CD4-positive, CD25-positive, alpha-beta regulatory T cell (primary cell): ENCODE measurements around the gene NHSL2. TPM values are rescaled to one million over a fixed set of nuclear protein-coding genes. Genes with fewer than 3 reads are reported as not detected.
"Not testable (repeated sequence)": the region's sequence is repeated elsewhere in the genome, so short reads cannot be mapped to it uniquely, and the experiment has no call there.

ENCODE experiments used
- ATAC-seq, 2 donors: fragments of 150-1000 bp; cut with Tn5 transposase; one replicate each; pipeline ENCODE4 v1.10.0; 2021; ENCODE audit warnings: low read depth in 2 of 2, moderate number of reproducible peaks in 2 of 2, moderate library complexity in 1 of 2
- DNase-seq, 3 donors: peaks; one replicate each; pipeline versions ENCODE4 v3.0.0 to v3.0.0-alpha.2; 2012 to 2022; ENCODE audit warnings: mixed read lengths in 1 of 3
- H3K27ac ChIP-seq: one replicate; pipeline ENCODE4 v1.7.0; 2013; ENCODE audit warnings: mild to moderate bottlenecking, low read length; ENCODE audit not compliant: insufficient read depth, poor library complexity, severe bottlenecking
- H3K27me3 ChIP-seq: one replicate; pipeline ENCODE4 v1.7.0; 2013; ENCODE audit warnings: low read length; ENCODE audit not compliant: control insufficient read depth, insufficient read depth
- H3K36me3 ChIP-seq: one replicate; pipeline ENCODE4 v1.7.0; 2013; ENCODE audit warnings: mild to moderate bottlenecking, low read length, moderate library complexity; ENCODE audit not compliant: control insufficient read depth, insufficient read depth
- H3K4me1 ChIP-seq: 2 replicates; pipeline ENCODE4 v1.7.0; 2013; ENCODE audit warnings: mild to moderate bottlenecking, low read length; ENCODE audit not compliant: insufficient read depth, control insufficient read depth, poor library complexity, severe bottlenecking
- H3K4me3 ChIP-seq: one replicate; pipeline ENCODE4 v1.7.0; 2013; ENCODE audit warnings: low read depth, mild to moderate bottlenecking, low read length, moderate library complexity
- H3K9me3 ChIP-seq, 2 experiments: 1 replicate in 1 of 2; 2 replicates in 1 of 2; pipeline ENCODE4 v1.7.0; 2013; ENCODE audit warnings: low read length in 2 of 2, mild to moderate bottlenecking in 1 of 2, moderate library complexity in 1 of 2; ENCODE audit not compliant: control insufficient read depth in 2 of 2
- H3K27ac Mint-ChIP-seq, 3 donors: one replicate each; pipeline ENCODE4 v1.8.0; 2020 to 2022; ENCODE audit warnings: mild to moderate bottlenecking in 3 of 3, mixed read lengths in 3 of 3, moderate library complexity in 2 of 3
- H3K27me3 Mint-ChIP-seq: one replicate; pipeline ENCODE4 v1.8.0; 2022; ENCODE audit warnings: mild to moderate bottlenecking, mixed read lengths
- H3K36me3 Mint-ChIP-seq: one replicate; pipeline ENCODE4 v1.8.0; 2020; ENCODE audit warnings: mixed read lengths
- H3K4me1 Mint-ChIP-seq, 4 donors: one replicate each; pipeline ENCODE4 v1.8.0; 2020 to 2022; ENCODE audit warnings: mixed read lengths in 4 of 4, mild to moderate bottlenecking in 1 of 4
- H3K4me3 Mint-ChIP-seq, 4 donors: one replicate each; pipeline ENCODE4 v1.8.0; 2020 to 2022; ENCODE audit warnings: mild to moderate bottlenecking in 4 of 4, mixed read lengths in 4 of 4, moderate library complexity in 3 of 4
- H3K9me3 Mint-ChIP-seq, 7 donors: one replicate each; pipeline ENCODE4 v1.8.0; 2020 to 2022; ENCODE audit warnings: mixed read lengths in 7 of 7, mild to moderate bottlenecking in 3 of 7, moderate library complexity in 2 of 7
- polyA plus RNA-seq, 4 donors: library from polyadenylated mRNA; unstranded; fragments of 300-500 nt; fragmentation: Illumina TruSeq; gene quantifications; one replicate each; pipeline ENCODE4 v1.2.3, GENCODE V29; 2021
- total RNA-seq: library from RNA; stranded (reverse); gene quantifications from one replicate; pipeline ENCODE4 v1.2.3, GENCODE V29; 2022

NHSL2 gene
- total and polyA plus RNA-seq, 5 donors from 2014 or later, result 1.5 to 6.7 (median 2.2) TPM

GRCh38 chrX:72165551-72165950 lies 254.9 kb downstream of the NHSL2 start:
- ATAC-seq (no peak), DNase-seq (no peak)
- Mint-ChIP-seq H3K27me3 (peaks cover 4% of the 10 kb centered on the region), H3K27ac (no peak overlapping the region), H3K4me1 (peaks cover 0 to 8% (median 5%) of the 10 kb centered on the region in 4 donors), H3K9me3 (no peaks in the 10 kb centered on the region), H3K4me3 (no peak overlapping the region), H3K36me3 (no peaks in the 10 kb centered on the region)
- H3K27ac ChIP-seq, result no peak overlapping the region
- H3K4me1 ChIP-seq, result no peaks in the 10 kb centered on the region
- H3K36me3 ChIP-seq, result no peaks in the 10 kb centered on the region
- no peaks in the 10 kb centered on the region for H3K27me3 ChIP-seq
- no peak overlapping the region for H3K4me3 ChIP-seq
- no peaks in the 10 kb centered on the region for H3K9me3 ChIP-seq

GRCh38 chrX:72169008-72169728 lies 258.5 kb downstream of the NHSL2 start:
- peak overlapping the region; percentile 82 for H3K4me3 ChIP-seq
- H3K9me3 Mint-ChIP-seq, result no peaks in the 10 kb centered on the region
- H3K27ac ChIP-seq, result peak overlapping the region; percentile 81
- H3K4me1 Mint-ChIP-seq, result peaks cover 0 to 8% (median 5%) of the 10 kb centered on the region in 4 donors
- peaks cover 11% of the 10 kb centered on the region for H3K27me3 Mint-ChIP-seq
- ATAC-seq (peak; percentile 82 to 84), DNase-seq (peak; percentile 25 to 84 (median 72))
- H3K36me3 ChIP-seq, result no peaks in the 10 kb centered on the region
- no peaks in the 10 kb centered on the region for H3K36me3 Mint-ChIP-seq
- H3K27ac Mint-ChIP-seq, result peak overlapping the region; percentile 90 to 96 (median 94)
- no peaks in the 10 kb centered on the region for H3K9me3 ChIP-seq
- H3K4me1 ChIP-seq, result no peaks in the 10 kb centered on the region
- peak overlapping the region; percentile 84 to 94 (median 86) for H3K4me3 Mint-ChIP-seq
- no peaks in the 10 kb centered on the region for H3K27me3 ChIP-seq

- not testable (repeated sequence) for H3K4me1 ChIP-seq, H3K27ac ChIP-seq, H3K9me3 ChIP-seq, H3K36me3 Mint-ChIP-seq, H3K9me3 Mint-ChIP-seq, H3K27me3 Mint-ChIP-seq, H3K4me3 Mint-ChIP-seq, H3K36me3 ChIP-seq, H3K27ac Mint-ChIP-seq, ATAC-seq, DNase-seq, H3K27me3 ChIP-seq, H3K4me3 ChIP-seq
- peaks cover 0 to 13% (median 3%) of the 10 kb centered on the region in 4 donors for H3K4me1 Mint-ChIP-seq
Observed at GRCh38 chrX:72176289-72176688, 265.6 kb downstream of the NHSL2 start.

- Histone ChIP-seq H3K27ac (no peak overlapping the region), H3K4me3 (no peak overlapping the region), H3K27me3 (no peaks in the 10 kb centered on the region), H3K4me1 (no peaks in the 10 kb centered on the region), H3K9me3 (no peaks in the 10 kb centered on the region), H3K36me3 (no peaks in the 10 kb centered on the region)
- Mint-ChIP-seq H3K4me1 (peaks cover 0 to 13% (median 3%) of the 10 kb centered on the region in 4 donors), H3K27ac (no peak overlapping the region), H3K9me3 (no peaks in the 10 kb centered on the region), H3K27me3 (peaks cover 7% of the 10 kb centered on the region), H3K36me3 (no peaks in the 10 kb centered on the region), H3K4me3 (no peak overlapping the region)
- ATAC-seq (no peak), DNase-seq (no peak)
Observed at GRCh38 chrX:72176981-72177380, 266.3 kb downstream of the NHSL2 start.

GRCh38 chrX:72180539-72180938 lies 269.9 kb downstream of the NHSL2 start:
- Histone ChIP-seq H3K4me3 (peak overlapping the region; percentile 88), H3K36me3 (no peaks in the 10 kb centered on the region), H3K27me3 (no peaks in the 10 kb centered on the region), H3K27ac (peak overlapping the region; percentile 65), H3K9me3 (no peaks in the 10 kb centered on the region), H3K4me1 (peaks cover 11% of the 10 kb centered on the region)
- DNase-seq (peak in 1 of 3 donors; percentile 4), ATAC-seq (no peak)
- peak overlapping the region in 1 of 3 donors; percentile 57 for H3K27ac Mint-ChIP-seq
- H3K27me3 Mint-ChIP-seq, result no peaks in the 10 kb centered on the region
- H3K36me3 Mint-ChIP-seq, result peaks cover 4% of the 10 kb centered on the region
- peaks cover 4 to 18% (median 7%) of the 10 kb centered on the region in 4 donors for H3K4me1 Mint-ChIP-seq
- no peaks in the 10 kb centered on the region for H3K9me3 Mint-ChIP-seq
- peak overlapping the region in 1 of 4 donors; percentile 74 for H3K4me3 Mint-ChIP-seq

- H3K4me3 Mint-ChIP-seq, result peak within 1 kb of the TSS in 1 of 4 donors; percentile 74
Observed at GRCh38 chrX:72181178-72182125, 270.8 kb downstream of the NHSL2 start, which contains the start of gene PIN4. Gene PIN4 (plus strand): TSS chrX:72181757. CDS start chrX:72181786, 29 bp downstream.

GRCh38 chrX:72182924-72183323 lies 272.3 kb downstream of the NHSL2 start:
- H3K4me3 ChIP-seq, result no peak overlapping the region
- ATAC-seq, result no peak

More at GRCh38 chrX:72181178-72182125, 270.8 kb downstream of the NHSL2 start, which contains the start of gene PIN4:
- Histone ChIP-seq H3K27me3 (no peaks in the 10 kb centered on the region), H3K9me3 (no peaks in the 10 kb centered on the region), H3K4me1 (peaks cover 11% of the 10 kb centered on the region), H3K4me3 (peak within 1 kb of the TSS; percentile 88), H3K27ac (peak within 1 kb of the TSS; percentile 65), H3K36me3 (no peaks in the 10 kb centered on the region)
- Mint-ChIP-seq H3K27me3 (no peaks in the 10 kb centered on the region), H3K27ac (no peak within 1 kb of the TSS), H3K4me1 (peaks cover 5 to 18% (median 10%) of the 10 kb centered on the region in 4 donors), H3K36me3 (peaks cover 4% of the 10 kb centered on the region), H3K9me3 (no peaks in the 10 kb centered on the region)
- peak; percentile 75 to 94 (median 83) for DNase-seq
- ATAC-seq, result peak; percentile 95 to 96

More at GRCh38 chrX:72182924-72183323, 272.3 kb downstream of the NHSL2 start:
- no peaks in the 10 kb centered on the region for H3K9me3 Mint-ChIP-seq
- no peaks in the 10 kb centered on the region for H3K27me3 ChIP-seq
- no peaks in the 10 kb centered on the region for H3K9me3 ChIP-seq
- no peak for DNase-seq
- H3K36me3 ChIP-seq, result peaks cover 5% of the 10 kb centered on the region
- H3K27me3 Mint-ChIP-seq, result no peaks in the 10 kb centered on the region
- no peak overlapping the region for H3K27ac Mint-ChIP-seq
- peaks cover 5 to 20% (median 13%) of the 10 kb centered on the region in 4 donors for H3K4me1 Mint-ChIP-seq
- no peak overlapping the region for H3K27ac ChIP-seq
- H3K4me3 Mint-ChIP-seq, result no peak overlapping the region
- H3K4me1 ChIP-seq, result peaks cover 11% of the 10 kb centered on the region
- peaks cover 4% of the 10 kb centered on the region for H3K36me3 Mint-ChIP-seq
